Measurements from ENCODE around the gene PITPNM3. TPM values are rescaled to one million over a fixed set of nuclear protein-coding genes. Genes with fewer than 3 reads are reported as not detected.

The PITPNM3 gene
- total and polyA plus RNA-seq, 2 donors (not counting 1 experiment from before 2014, with no cell fraction given) = 0.99 to 1.1 TPM

DNA sequence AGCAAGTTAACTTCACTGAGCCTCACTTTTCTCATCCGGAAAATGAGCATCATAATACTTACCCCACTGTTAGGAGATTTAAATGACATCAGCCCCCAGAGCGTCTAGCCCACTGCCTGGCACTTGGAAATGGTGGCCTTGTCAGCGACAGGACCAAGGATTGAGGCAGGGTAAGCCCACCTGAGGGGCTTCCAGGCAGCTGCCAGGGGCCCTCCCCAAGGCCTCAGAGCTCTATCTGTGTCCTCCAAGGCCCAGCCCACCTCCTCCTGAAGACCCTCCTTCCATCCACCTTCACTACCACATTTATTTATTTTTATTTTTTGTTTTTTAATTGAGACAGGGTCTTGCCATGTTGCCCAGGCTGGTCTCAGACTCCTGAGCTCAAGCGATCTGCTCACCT, 13.8 kb downstream of the PITPNM3 start:
- no peak overlapping the region for H3K9ac ChIP-seq (ENCODE audit: insufficient read depth, low read length)
- H3K4me1 ChIP-seq (ENCODE audit: control insufficient read depth, extremely low read depth, insufficient read depth, low read length) = no peaks in the 10 kb centered on the region

DNA sequence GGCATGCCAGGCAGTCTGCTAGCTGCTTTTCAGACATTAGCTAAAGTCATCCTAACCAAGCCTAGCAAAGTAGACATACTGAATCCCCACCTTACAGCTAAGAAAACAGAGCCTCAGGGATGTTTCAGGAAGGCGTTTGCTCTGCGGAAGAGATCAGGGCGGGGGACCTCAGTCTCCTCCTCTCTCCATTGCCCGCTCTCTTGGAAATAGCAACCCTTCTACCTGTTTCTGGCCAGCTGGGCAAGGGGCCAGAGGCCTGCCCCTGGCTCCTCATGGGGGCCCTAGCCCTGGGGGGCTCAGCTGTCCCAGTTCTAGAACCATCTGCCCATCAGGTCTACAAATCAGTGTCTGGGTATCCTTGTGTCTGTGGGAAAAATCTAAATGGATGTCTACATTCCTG, 14.5 kb downstream of the PITPNM3 start:
- no peaks in the 10 kb centered on the region for H3K36me3 ChIP-seq (ENCODE audit: control insufficient read depth, insufficient read depth, low read length)
- H3K4me3 ChIP-seq (replicated peaks in 1 of 4; ENCODE audit: control extremely low read depth in 1 of 4, insufficient read depth in 1 of 4, low read depth in 3 of 4, low read length in 4 of 4) = no peak overlapping the region
- H3K27me3 ChIP-seq (ENCODE audit: control insufficient read depth, insufficient read depth, low read length) = no peaks in the 10 kb centered on the region
- H3K9me3 ChIP-seq (ENCODE audit: control insufficient read depth, insufficient read depth, low read depth, low read length) = no peaks in the 10 kb centered on the region
- no peaks in the 10 kb centered on the region for H4K20me1 ChIP-seq (ENCODE audit: control insufficient read depth, extremely low read depth, insufficient read depth, low read length)
- H2AFZ ChIP-seq (ENCODE audit: low read length) = no peak overlapping the region
- H3K4me2 ChIP-seq (ENCODE audit: extremely low read depth, insufficient read depth, low read length) = no peak overlapping the region
- TF ChIP-seq EZH2 (IDR thresholded peaks at IDR 0.05; ENCODE audit: low read length, missing control alignments) = no peak
- TF ChIP-seq, protein P1, sequence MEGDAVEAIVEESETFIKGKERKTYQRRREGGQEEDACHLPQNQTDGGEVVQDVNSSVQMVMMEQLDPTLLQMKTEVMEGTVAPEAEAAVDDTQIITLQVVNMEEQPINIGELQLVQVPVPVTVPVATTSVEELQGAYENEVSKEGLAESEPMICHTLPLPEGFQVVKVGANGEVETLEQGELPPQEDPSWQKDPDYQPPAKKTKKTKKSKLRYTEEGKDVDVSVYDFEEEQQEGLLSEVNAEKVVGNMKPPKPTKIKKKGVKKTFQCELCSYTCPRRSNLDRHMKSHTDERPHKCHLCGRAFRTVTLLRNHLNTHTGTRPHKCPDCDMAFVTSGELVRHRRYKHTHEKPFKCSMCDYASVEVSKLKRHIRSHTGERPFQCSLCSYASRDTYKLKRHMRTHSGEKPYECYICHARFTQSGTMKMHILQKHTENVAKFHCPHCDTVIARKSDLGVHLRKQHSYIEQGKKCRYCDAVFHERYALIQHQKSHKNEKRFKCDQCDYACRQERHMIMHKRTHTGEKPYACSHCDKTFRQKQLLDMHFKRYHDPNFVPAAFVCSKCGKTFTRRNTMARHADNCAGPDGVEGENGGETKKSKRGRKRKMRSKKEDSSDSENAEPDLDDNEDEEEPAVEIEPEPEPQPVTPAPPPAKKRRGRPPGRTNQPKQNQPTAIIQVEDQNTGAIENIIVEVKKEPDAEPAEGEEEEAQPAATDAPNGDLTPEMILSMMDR (conservative IDR thresholded peaks at IDR 0.05 in 1 of 2, IDR thresholded peaks at IDR 0.05 in 1 of 2; ENCODE audit: low read depth in 1 of 2, low read length in 2 of 2) = no peak
- H3K27ac ChIP-seq (ENCODE audit: insufficient read depth, low read length) = no peak overlapping the region
- DNase-seq (ENCODE audit: low read depth in 2 of 2) = no peak
- no peak overlapping the region for H3K9ac ChIP-seq (ENCODE audit: insufficient read depth, low read length)
- H3K79me2 ChIP-seq (ENCODE audit: control insufficient read depth, insufficient read depth, low read length) = no peaks in the 10 kb centered on the region
- H3K4me1 ChIP-seq (ENCODE audit: control insufficient read depth, extremely low read depth, insufficient read depth, low read length) = no peaks in the 10 kb centered on the region

More for the DNA sequence above, 13.8 kb downstream of the PITPNM3 start:
- Histone ChIP-seq H3K27ac (ENCODE audit: insufficient read depth, low read length) (no peak overlapping the region), H4K20me1 (ENCODE audit: control insufficient read depth, extremely low read depth, insufficient read depth, low read length) (no peaks in the 10 kb centered on the region), H3K79me2 (ENCODE audit: control insufficient read depth, insufficient read depth, low read length) (no peaks in the 10 kb centered on the region), H2AFZ (ENCODE audit: low read length) (no peak overlapping the region), H3K27me3 (ENCODE audit: control insufficient read depth, insufficient read depth, low read length) (no peaks in the 10 kb centered on the region), H3K4me3 (replicated peaks in 1 of 4; ENCODE audit: control extremely low read depth in 1 of 4, insufficient read depth in 1 of 4, low read depth in 3 of 4, low read length in 4 of 4) (no peak overlapping the region), H3K4me2 (ENCODE audit: extremely low read depth, insufficient read depth, low read length) (no peak overlapping the region), H3K9me3 (ENCODE audit: control insufficient read depth, insufficient read depth, low read depth, low read length) (no peaks in the 10 kb centered on the region), H3K36me3 (ENCODE audit: control insufficient read depth, insufficient read depth, low read length) (no peaks in the 10 kb centered on the region)
- TF ChIP-seq EZH2 (IDR thresholded peaks at IDR 0.05; ENCODE audit: low read length, missing control alignments) = no peak
- TF ChIP-seq, protein P1 (conservative IDR thresholded peaks at IDR 0.05 in 1 of 2, IDR thresholded peaks at IDR 0.05 in 1 of 2; ENCODE audit: low read depth in 1 of 2, low read length in 2 of 2) = no peak
- no peak for DNase-seq (ENCODE audit: low read depth in 2 of 2)

DNA sequence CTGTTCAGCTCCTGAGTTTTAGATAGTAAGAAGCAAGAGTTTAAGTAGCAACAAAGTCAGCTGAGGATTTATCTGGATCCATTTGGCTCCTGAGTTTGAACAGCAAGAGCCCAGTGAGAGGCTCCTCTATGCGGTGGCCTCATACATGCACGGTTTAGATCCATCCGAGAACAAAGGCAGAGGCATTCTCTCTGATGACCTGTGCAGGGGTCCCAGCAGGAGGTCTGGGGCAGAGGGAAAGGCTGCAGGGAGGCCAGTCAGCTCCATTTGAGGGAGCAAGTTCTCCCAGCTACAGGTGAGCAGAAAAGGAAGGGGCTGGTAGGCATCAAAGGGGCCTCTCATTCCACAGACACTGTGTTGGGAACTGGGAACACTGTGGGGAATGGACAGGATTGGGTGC, 16.5 kb downstream of the PITPNM3 start:
- Histone ChIP-seq H4K20me1 (ENCODE audit: control insufficient read depth, extremely low read depth, insufficient read depth, low read length) (no peaks in the 10 kb centered on the region), H2AFZ (ENCODE audit: low read length) (no peak overlapping the region), H3K9ac (ENCODE audit: insufficient read depth, low read length) (no peak overlapping the region), H3K27ac (ENCODE audit: insufficient read depth, low read length) (no peak overlapping the region), H3K4me3 (replicated peaks in 1 of 4; ENCODE audit: control extremely low read depth in 1 of 4, insufficient read depth in 1 of 4, low read depth in 3 of 4, low read length in 4 of 4) (no peak overlapping the region), H3K79me2 (ENCODE audit: control insufficient read depth, insufficient read depth, low read length) (no peaks in the 10 kb centered on the region), H3K9me3 (ENCODE audit: control insufficient read depth, insufficient read depth, low read depth, low read length) (no peaks in the 10 kb centered on the region), H3K36me3 (ENCODE audit: control insufficient read depth, insufficient read depth, low read length) (no peaks in the 10 kb centered on the region), H3K4me1 (ENCODE audit: control insufficient read depth, extremely low read depth, insufficient read depth, low read length) (no peaks in the 10 kb centered on the region), H3K4me2 (ENCODE audit: extremely low read depth, insufficient read depth, low read length) (no peak overlapping the region), H3K27me3 (ENCODE audit: control insufficient read depth, insufficient read depth, low read length) (no peaks in the 10 kb centered on the region)
- no peak for TF ChIP-seq EZH2 (IDR thresholded peaks at IDR 0.05; ENCODE audit: low read length, missing control alignments)
- TF ChIP-seq, protein P1 (conservative IDR thresholded peaks at IDR 0.05 in 1 of 2, IDR thresholded peaks at IDR 0.05 in 1 of 2; ENCODE audit: low read depth in 1 of 2, low read length in 2 of 2) = no peak
- no peak for DNase-seq (ENCODE audit: low read depth in 2 of 2)

Measured in fibroblast of lung (primary cell).